Measurements from ENCODE around the gene DNAJC27. TPM values are rescaled to one million over a fixed set of nuclear protein-coding genes. Genes with fewer than 3 reads are reported as not detected.

Gene DNAJC27
- 2.0 and 3.2 TPM in 2 replicates for total RNA-seq

GRCh38 chr2:24971536-24972314 lies at the start of gene DNAJC27:
Gene DNAJC27 (minus strand): TSS chr2:24971955. CDS start chr2:24971904, 51 bp downstream.

GRCh38 chr2:24920098-24920808 lies 51.5 kb downstream of the DNAJC27 start, which contains the start of gene ADCY3:
Gene ADCY3 (minus strand): TSS chr2:24920237. CDS start chr2:24918987, 1,250 bp downstream.

Small RNA genes within 50 kb of the gene (small RNA-seq; reads per million reads assigned to genes)
- gene AC013267.1 = not detected
- gene RF00016 = 0.08 reads per million
- not detected for gene RF00019

Other genes starting within 250 kb of the DNAJC27 start
- gene PTRHD1, start 178.6 kb downstream of the DNAJC27 start, total RNA-seq = 28.7 and 34.9 TPM in 2 replicates
- 16.0 and 28.7 TPM in 2 replicates for gene CENPO, start 178.5 kb downstream of the DNAJC27 start, total RNA-seq
- 18.0 and 18.7 TPM in 2 replicates for gene ADCY3, start 51.7 kb downstream of the DNAJC27 start, total RNA-seq
- gene EFR3B, start 70.1 kb upstream of the DNAJC27 start, total RNA-seq = 0.67 and 1.6 TPM in 2 replicates
- gene POMC, start 196.6 kb upstream of the DNAJC27 start, total RNA-seq = 0.29 and 0.98 TPM in 2 replicates

Measured in vein endothelial cell (primary cell).